ENCODE results near the gene CD74. TPM values are rescaled to one million over a fixed set of nuclear protein-coding genes. Genes with fewer than 3 reads are reported as not detected.

Gene CD74
- total and polyA plus RNA-seq, 5 donors from 2014 or later, result 664 to 1,266 (median 930) TPM

DNA sequence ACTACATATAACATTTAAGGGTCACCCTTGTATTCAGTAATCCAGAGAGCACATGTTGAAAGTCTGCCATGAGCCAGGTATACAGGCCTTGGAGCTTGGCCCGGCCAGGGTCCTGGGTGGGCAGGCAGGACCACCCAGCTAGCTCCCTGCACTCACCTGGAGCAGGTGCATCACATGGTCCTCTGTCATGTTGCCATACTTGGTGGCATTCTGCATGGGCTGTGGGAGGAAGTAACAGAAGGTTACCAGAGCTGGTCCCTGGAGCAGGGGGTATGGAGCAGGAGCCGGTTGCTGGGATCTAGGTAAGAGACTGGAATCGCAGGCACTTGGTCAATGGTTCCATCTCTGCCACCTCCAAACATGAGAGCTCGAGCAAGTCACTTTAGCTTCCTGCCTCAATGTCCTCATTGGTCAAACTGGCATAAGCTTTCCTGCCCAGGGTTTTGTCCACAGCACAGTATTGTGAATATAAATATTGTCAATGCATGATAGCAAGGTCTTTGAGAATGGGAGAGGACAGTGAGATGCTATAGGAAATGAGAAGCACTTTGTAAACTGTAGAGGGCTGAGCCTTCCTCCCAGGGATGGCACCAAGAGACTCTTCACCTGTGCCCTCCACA lies 6.5 kb downstream of the CD74 start:
- no peak for ATAC-seq (ENCODE audit: low read depth in 2 of 2)
- DNase-seq, result no peak
- Mint-ChIP-seq H3K27ac (peak overlapping the region in 1 of 3 donors; percentile 84), H3K36me3 (peaks cover 14% of the 10 kb centered on the region), H3K4me1 (peaks cover 8 to 43% (median 16%) of the 10 kb centered on the region in 4 donors), H3K27me3 (peaks cover 15% of the 10 kb centered on the region), H3K4me3 (peak overlapping the region in 1 of 4 donors; percentile 47), H3K9me3 (no peaks in the 10 kb centered on the region)
- peaks cover 25% of the 10 kb centered on the region for H3K4me1 ChIP-seq (ENCODE audit: control insufficient read depth, insufficient read depth, low read length, poor library complexity, severe bottlenecking)
- no peaks in the 10 kb centered on the region for H3K9me3 ChIP-seq (ENCODE audit: control insufficient read depth in 2 of 2, low read length in 2 of 2)
- H3K4me3 ChIP-seq (ENCODE audit: low read depth, low read length), result no peak overlapping the region
- no peaks in the 10 kb centered on the region for H3K27me3 ChIP-seq (ENCODE audit: control insufficient read depth, insufficient read depth, low read length)
- H3K36me3 ChIP-seq (ENCODE audit: control insufficient read depth, insufficient read depth, low read length), result peaks cover 59% of the 10 kb centered on the region
- no peak overlapping the region for H3K27ac ChIP-seq (ENCODE audit: insufficient read depth, low read length, poor library complexity, severe bottlenecking)

DNA sequence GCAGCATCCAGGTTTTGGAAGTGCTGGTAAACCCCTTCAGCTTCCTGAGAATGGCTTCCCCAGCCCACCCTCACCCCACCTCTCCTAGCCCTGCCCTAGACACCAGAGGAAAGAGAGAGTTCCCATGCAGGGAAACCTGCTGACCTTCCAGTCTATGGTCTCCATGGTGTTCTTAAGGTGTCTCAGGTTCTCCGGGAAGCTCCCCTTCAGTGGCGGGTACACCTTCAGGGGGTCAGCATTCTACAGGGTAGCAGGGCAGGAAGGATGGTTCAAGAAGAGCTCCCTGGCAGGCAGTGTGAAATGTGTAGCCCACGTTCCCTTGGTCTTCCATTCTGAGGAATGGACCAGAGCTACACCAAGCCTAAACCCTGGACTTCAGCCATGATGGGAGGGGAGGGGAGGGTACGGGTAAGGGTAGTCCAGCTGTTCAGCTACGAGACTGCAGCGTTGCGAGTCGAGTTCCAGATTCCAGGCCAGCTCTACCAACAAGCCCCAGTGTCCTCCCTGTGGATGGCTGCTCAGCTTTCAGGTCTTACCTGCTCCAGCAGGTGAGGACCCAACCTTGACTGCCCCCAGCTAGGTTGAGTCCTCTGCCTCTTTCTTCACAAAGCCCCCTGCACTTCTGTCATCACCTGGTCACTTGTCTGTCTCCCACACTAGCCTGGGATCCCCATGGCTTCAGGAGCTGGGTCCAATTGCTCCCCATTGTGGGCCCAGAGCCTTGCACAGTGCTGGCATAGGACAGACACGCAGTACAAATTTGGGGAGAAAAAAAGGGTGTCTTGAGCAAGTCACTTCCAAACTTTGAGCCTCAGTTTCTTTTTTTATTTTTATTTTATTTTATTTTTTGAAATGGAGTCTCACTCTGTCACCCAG lies 7.5 kb downstream of the CD74 start:
- no peak for DNase-seq
- Mint-ChIP-seq H3K4me3 (peak overlapping the region in 1 of 4 donors; percentile 79), H3K27me3 (peaks cover 15% of the 10 kb centered on the region), H3K27ac (no peak overlapping the region), H3K36me3 (peaks cover 21% of the 10 kb centered on the region), H3K9me3 (no peaks in the 10 kb centered on the region), H3K4me1 (peaks cover 2 to 33% (median 9%) of the 10 kb centered on the region in 4 donors)
- no peak for ATAC-seq (ENCODE audit: low read depth in 2 of 2)
- Histone ChIP-seq H3K4me1 (ENCODE audit: control insufficient read depth, insufficient read depth, low read length, poor library complexity, severe bottlenecking) (peaks cover 15% of the 10 kb centered on the region), H3K27ac (ENCODE audit: insufficient read depth, low read length, poor library complexity, severe bottlenecking) (no peak overlapping the region), H3K9me3 (ENCODE audit: control insufficient read depth in 2 of 2, low read length in 2 of 2) (no peaks in the 10 kb centered on the region), H3K36me3 (ENCODE audit: control insufficient read depth, insufficient read depth, low read length) (peaks cover 70% of the 10 kb centered on the region), H3K4me3 (ENCODE audit: low read depth, low read length) (no peak overlapping the region), H3K27me3 (ENCODE audit: control insufficient read depth, insufficient read depth, low read length) (no peaks in the 10 kb centered on the region)

DNA sequence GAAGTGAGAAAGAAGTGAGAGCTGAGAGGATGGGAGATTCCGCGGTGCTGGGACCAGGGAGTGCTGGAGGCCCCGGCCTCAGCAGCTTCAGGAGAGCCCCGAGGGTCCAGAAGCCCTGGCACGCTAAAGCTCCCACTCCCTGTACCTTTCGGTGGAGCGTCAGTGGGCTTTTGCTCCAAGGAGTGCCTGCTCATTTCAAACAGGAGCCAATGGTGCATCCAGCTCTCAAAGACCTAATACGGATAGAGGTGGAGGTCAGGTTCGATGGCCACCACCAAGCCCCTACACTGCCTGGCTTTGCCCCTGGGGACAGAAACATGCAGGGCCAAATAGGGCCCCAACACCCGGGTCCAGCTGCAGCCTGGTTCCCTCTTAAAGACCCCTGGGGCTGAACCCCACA lies 8.2 kb downstream of the CD74 start:
- no peak overlapping the region for H3K27ac Mint-ChIP-seq
- H3K4me1 ChIP-seq (ENCODE audit: control insufficient read depth, insufficient read depth, low read length, poor library complexity, severe bottlenecking), result peaks cover 8% of the 10 kb centered on the region
- peaks cover 27% of the 10 kb centered on the region for H3K36me3 Mint-ChIP-seq

DNA sequence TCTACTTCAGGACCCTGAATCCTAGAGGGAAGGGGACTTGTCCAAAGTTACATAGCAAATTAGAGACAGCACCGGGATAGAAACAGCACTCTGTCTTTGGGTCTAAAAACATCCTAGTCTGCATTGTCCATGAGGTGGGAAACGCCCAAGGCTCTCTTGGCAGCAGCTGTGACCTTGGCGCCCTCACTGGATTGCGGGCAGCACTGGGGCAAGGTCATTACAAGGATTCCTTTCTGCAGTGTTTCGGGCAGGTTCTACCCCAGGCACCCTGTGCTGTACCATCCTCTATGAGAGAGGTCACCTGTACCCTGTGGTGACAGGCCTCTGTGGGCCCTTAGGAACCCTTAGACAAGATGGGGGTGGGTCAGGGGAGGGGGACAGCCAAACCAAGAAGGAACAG lies 8.6 kb downstream of the CD74 start:
- Histone ChIP-seq H3K27me3 (ENCODE audit: control insufficient read depth, insufficient read depth, low read length) (no peaks in the 10 kb centered on the region), H3K36me3 (ENCODE audit: control insufficient read depth, insufficient read depth, low read length) (peaks cover 80% of the 10 kb centered on the region), H3K4me1 (ENCODE audit: control insufficient read depth, insufficient read depth, low read length, poor library complexity, severe bottlenecking) (peaks cover 7% of the 10 kb centered on the region), H3K27ac (ENCODE audit: insufficient read depth, low read length, poor library complexity, severe bottlenecking) (no peak overlapping the region), H3K4me3 (ENCODE audit: low read depth, low read length) (no peak overlapping the region), H3K9me3 (ENCODE audit: control insufficient read depth in 2 of 2, low read length in 2 of 2) (no peaks in the 10 kb centered on the region)
- peaks cover 27% of the 10 kb centered on the region for H3K36me3 Mint-ChIP-seq
- H3K27ac Mint-ChIP-seq, result no peak overlapping the region
- H3K9me3 Mint-ChIP-seq, result no peaks in the 10 kb centered on the region
- ATAC-seq (ENCODE audit: low read depth in 2 of 2), result no peak
- peaks cover 15% of the 10 kb centered on the region for H3K27me3 Mint-ChIP-seq
- H3K4me3 Mint-ChIP-seq, result no peak overlapping the region
- H3K4me1 Mint-ChIP-seq, result peaks cover 0 to 25% (median 3%) of the 10 kb centered on the region in 4 donors
- no peak for DNase-seq

More for the DNA sequence above, 8.2 kb downstream of the CD74 start:
- no peak overlapping the region for H3K27ac ChIP-seq (ENCODE audit: insufficient read depth, low read length, poor library complexity, severe bottlenecking)
- ATAC-seq (ENCODE audit: low read depth in 2 of 2), result no peak
- Mint-ChIP-seq H3K4me1 (peaks cover under 1 to 26% (median 4%) of the 10 kb centered on the region in 4 donors), H3K9me3 (no peaks in the 10 kb centered on the region), H3K27me3 (peaks cover 15% of the 10 kb centered on the region), H3K4me3 (no peak overlapping the region)
- no peaks in the 10 kb centered on the region for H3K9me3 ChIP-seq (ENCODE audit: control insufficient read depth in 2 of 2, low read length in 2 of 2)
- no peak for DNase-seq
- no peak overlapping the region for H3K4me3 ChIP-seq (ENCODE audit: low read depth, low read length)
- peaks cover 76% of the 10 kb centered on the region for H3K36me3 ChIP-seq (ENCODE audit: control insufficient read depth, insufficient read depth, low read length)
- no peaks in the 10 kb centered on the region for H3K27me3 ChIP-seq (ENCODE audit: control insufficient read depth, insufficient read depth, low read length)

DNA sequence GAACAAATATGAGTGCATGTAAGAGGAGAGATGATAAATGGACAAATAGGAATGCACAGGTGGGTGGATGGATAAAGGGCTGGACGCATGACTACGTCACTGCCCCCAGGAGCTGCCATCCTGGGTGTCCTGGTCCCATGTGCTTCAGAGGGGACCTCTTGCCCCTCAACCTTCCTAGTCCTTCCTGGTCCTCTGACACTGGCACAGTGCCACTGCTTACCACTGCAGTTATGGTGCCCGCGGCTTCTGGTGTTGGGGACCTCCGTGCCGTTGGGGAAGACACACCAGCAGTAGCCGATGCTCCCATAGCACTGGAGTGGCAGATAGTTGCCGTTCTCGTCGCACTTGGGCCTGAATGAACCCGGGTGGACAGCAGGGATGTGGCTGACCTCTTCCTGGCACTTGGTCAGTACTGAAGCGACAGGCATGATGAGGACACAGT lies 9.8 kb downstream of the CD74 start:
- H3K9me3 Mint-ChIP-seq, result no peaks in the 10 kb centered on the region
- H3K9me3 ChIP-seq (ENCODE audit: control insufficient read depth in 2 of 2, low read length in 2 of 2), result no peaks in the 10 kb centered on the region
- no peak for ATAC-seq (ENCODE audit: low read depth in 2 of 2)
- peaks cover 0 to 13% (median 0%) of the 10 kb centered on the region in 4 donors for H3K4me1 Mint-ChIP-seq
- no peaks in the 10 kb centered on the region for H3K4me1 ChIP-seq (ENCODE audit: control insufficient read depth, insufficient read depth, low read length, poor library complexity, severe bottlenecking)
- peaks cover 36% of the 10 kb centered on the region for H3K36me3 Mint-ChIP-seq
- H3K4me3 Mint-ChIP-seq, result peak overlapping the region in 2 of 4 donors; percentile 58 to 89
- no peak overlapping the region for H3K27ac ChIP-seq (ENCODE audit: insufficient read depth, low read length, poor library complexity, severe bottlenecking)
- no peaks in the 10 kb centered on the region for H3K27me3 ChIP-seq (ENCODE audit: control insufficient read depth, insufficient read depth, low read length)
- peak overlapping the region in 1 of 3 donors; percentile 2 for H3K27ac Mint-ChIP-seq
- H3K36me3 ChIP-seq (ENCODE audit: control insufficient read depth, insufficient read depth, low read length), result peaks cover 90% of the 10 kb centered on the region
- no peak overlapping the region for H3K4me3 ChIP-seq (ENCODE audit: low read depth, low read length)
- H3K27me3 Mint-ChIP-seq, result peaks cover 8% of the 10 kb centered on the region
- no peak for DNase-seq

DNA sequence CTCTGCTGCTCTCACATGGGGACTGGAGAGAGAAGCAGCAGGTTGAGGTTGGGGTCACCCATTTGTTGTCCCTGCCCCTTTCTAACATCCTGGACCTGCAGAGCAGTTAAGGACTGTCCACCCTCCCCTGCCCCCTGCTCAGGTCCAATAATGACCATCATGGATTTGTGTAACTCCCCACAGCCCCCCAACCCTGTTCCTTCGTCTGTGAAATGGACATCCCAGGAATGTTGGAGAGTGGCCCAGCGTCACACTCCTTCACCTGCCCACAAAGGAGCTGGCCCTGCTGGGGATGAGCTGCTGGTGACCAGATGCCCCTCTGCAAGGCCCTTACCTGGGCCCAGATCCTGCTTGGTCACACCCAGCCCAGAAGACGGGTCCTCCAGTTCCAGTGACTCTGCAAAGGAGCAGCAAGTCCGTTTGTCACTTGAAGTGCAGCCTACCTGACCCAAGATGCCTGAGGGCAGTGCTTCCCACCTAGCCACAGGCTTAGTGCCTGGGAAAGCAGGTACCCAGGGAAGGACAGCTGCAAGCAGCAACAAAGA lies 10.4 kb downstream of the CD74 start:
- Histone ChIP-seq H3K4me3 (ENCODE audit: low read depth, low read length) (no peak overlapping the region), H3K27me3 (ENCODE audit: control insufficient read depth, insufficient read depth, low read length) (no peaks in the 10 kb centered on the region), H3K27ac (ENCODE audit: insufficient read depth, low read length, poor library complexity, severe bottlenecking) (no peak overlapping the region), H3K9me3 (ENCODE audit: control insufficient read depth in 2 of 2, low read length in 2 of 2) (no peaks in the 10 kb centered on the region), H3K36me3 (ENCODE audit: control insufficient read depth, insufficient read depth, low read length) (peaks cover 92% of the 10 kb centered on the region), H3K4me1 (ENCODE audit: control insufficient read depth, insufficient read depth, low read length, poor library complexity, severe bottlenecking) (no peaks in the 10 kb centered on the region)
- Mint-ChIP-seq H3K36me3 (peaks cover 39% of the 10 kb centered on the region), H3K27ac (no peak overlapping the region), H3K9me3 (no peaks in the 10 kb centered on the region), H3K27me3 (peaks cover 8% of the 10 kb centered on the region), H3K4me1 (peaks cover 0 to 10% (median 0%) of the 10 kb centered on the region in 4 donors), H3K4me3 (peak overlapping the region in 2 of 4 donors; percentile 1 to 58)
- no peak for ATAC-seq (ENCODE audit: low read depth in 2 of 2)
- no peak for DNase-seq

DNA sequence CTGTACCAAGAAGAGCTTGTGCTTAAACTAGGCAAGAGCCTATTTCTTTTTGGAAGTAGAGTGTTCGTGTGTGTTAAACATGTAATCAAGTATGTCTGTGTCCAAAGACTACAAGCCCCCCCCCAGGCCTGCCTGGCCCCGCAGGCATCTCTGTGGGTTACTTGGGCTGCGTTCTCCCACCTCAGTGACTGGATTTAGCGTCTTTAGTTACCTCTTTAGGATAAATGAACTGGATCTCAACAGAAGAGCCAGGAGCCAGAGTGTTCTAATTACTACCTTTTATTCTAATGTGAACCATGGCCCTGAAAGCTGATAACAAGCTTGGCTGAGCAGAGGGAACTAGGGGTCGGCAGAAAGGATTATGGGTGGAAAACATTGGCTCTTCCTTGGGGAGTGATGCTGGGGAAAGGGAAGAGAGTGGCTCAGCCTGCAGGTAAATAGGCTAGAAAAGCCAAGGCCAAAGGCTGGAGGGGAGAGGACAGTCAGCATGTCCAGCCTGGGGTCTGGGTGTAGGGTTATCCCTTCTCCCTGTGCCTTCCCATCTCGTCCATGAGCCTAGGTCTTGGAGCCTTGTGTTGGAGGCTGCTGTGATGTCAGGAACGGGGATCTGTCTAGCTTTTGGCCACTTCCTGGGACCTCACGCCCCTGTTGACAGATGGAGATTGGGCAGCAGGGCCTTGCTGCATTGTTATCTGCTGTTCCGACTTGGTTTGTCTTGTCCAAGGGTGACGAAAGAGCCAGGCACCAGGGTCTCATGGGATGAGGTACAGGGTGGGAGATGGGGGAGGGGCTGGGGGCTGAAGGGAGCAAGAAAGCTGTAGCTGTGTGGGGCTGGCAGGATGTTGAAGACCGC lies 11.1 kb downstream of the CD74 start:
- no peak for DNase-seq
- Mint-ChIP-seq H3K27me3 (peaks cover 8% of the 10 kb centered on the region), H3K9me3 (no peaks in the 10 kb centered on the region), H3K4me3 (peak overlapping the region in 2 of 4 donors; percentile 5 to 86), H3K36me3 (peaks cover 40% of the 10 kb centered on the region), H3K27ac (peak overlapping the region; percentile 11 to 91 (median 31)), H3K4me1 (peaks cover 0 to 10% (median 0%) of the 10 kb centered on the region in 4 donors)
- Histone ChIP-seq H3K9me3 (ENCODE audit: control insufficient read depth in 2 of 2, low read length in 2 of 2) (no peaks in the 10 kb centered on the region), H3K36me3 (ENCODE audit: control insufficient read depth, insufficient read depth, low read length) (peaks cover 92% of the 10 kb centered on the region), H3K27me3 (ENCODE audit: control insufficient read depth, insufficient read depth, low read length) (no peaks in the 10 kb centered on the region), H3K4me1 (ENCODE audit: control insufficient read depth, insufficient read depth, low read length, poor library complexity, severe bottlenecking) (no peaks in the 10 kb centered on the region), H3K4me3 (ENCODE audit: low read depth, low read length) (no peak overlapping the region), H3K27ac (ENCODE audit: insufficient read depth, low read length, poor library complexity, severe bottlenecking) (no peak overlapping the region)
- ATAC-seq (ENCODE audit: low read depth in 2 of 2), result no peak
